Urothelium cell line (cell line): ENCODE data around the gene SIT1.

ENCODE experiments used
- DNase-seq: peaks from one replicate; pipeline ENCODE4 v3.0.0; 2011; ENCODE audit warnings: low spot score, mixed read lengths
- FAIRE-seq: peaks from 2 replicates; lab custom pipeline; 2011; peaks lifted over from hg19 to GRCh38; lab: Jason Lieb, UNC

SIT1 gene, protein sequence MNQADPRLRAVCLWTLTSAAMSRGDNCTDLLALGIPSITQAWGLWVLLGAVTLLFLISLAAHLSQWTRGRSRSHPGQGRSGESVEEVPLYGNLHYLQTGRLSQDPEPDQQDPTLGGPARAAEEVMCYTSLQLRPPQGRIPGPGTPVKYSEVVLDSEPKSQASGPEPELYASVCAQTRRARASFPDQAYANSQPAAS

DNA sequence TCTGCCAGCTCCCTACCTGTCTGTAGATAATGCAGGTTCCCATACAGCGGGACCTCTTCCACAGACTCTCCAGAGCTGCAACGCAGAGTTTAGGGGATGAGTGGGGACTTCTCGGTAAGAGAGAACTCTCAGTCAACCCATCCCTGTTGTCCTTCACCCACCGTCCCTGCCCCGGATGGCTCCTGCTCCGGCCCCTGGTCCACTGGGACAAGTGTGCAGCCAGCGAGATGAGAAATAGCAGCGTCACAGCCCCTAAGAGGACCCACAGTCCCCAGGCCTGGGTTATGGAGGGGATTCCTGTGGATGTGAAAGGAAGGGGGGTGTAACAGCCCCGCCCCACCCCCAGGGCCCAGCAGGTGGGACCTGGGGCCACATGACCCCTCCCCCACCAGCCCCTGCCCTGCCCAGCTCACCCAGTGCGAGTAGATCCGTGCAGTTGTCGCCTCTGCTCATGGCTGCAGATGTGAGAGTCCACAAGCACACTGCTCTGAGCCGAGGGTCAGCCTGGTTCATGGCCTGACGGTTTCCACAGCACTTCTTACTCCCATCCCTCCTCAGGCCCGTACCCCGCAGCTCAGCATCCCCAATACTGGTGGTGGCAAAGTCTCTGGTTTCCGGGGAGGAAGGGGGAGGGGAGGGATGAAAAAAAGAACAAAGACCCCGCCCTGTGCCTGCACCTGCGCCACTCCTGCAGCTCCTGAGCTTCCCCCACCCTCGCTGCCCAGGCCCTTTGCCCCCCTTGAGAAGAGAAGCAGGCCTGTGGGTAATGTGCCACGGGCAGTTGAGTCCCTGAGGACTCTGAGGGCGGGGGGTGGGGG, at the start of gene SIT1:
Gene SIT1, minus strand, starts transcription at position 591 of the 818 bp plus-strand sequence. Its CDS starts 78 bp downstream, at position 513.
- DNase-seq (no peak), FAIRE-seq (no peak)

DNA sequence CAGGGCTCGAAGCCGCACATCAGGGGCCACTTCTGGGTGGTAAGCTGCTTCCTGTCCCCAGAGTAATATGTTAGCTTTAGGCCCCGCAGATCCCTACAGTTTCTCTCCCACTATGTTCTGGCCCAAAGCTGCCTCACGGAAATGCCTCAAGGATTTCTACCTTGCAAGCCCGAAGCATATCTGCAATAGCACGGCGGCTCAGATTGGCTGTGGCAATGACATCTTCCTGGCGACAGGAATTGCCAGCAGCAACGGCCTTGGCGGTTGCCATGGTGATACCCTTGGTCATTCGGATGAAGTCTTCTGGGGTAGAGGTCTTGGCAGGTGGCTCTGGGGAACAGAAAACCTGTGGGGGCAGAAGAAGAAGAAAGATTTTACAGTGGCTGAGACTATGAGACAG, 49.3 kb upstream of the SIT1 start:
- FAIRE-seq (no peak), DNase-seq (no peak)

DNA sequence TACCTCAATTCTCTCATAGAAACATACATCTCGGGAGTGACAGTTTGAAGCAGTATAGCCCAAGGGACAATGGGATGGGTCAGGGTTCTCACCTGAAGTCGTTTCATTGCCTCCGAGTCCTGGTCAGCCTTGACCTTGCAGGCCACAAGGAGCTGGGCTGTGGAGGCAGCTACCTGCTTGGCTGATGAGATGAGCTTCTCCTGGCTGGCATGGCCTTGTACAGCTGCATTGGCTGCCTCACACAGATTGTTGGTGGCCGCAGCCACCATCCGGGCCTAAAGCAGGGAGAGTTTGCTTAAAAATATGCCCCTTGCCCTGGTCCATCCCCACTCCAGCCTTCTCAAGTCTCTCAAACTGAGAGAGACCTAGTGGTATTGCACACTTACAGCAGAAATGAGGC, 47.5 kb upstream of the SIT1 start:
- DNase-seq, result no peak
- no peak for FAIRE-seq

DNA sequence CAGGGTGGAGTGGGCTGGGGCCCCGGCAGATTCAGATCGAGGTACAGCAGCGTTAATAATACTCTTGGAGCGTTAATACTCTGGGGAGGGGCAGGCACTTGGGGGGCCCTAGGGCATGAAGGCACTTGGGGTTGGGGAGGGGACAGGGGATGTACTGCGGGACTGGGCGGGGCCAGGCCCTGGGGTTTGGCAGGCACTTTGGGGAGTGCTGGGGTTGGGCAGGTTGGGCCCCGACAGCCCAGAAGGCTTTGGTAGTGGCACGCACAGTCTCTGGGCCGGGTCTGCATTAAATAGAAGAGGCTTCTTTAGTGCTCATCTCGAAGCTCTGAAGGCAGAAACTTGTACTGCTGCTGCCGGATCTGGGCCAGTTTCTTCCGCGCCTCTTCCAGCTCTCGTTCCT, 46.8 kb upstream of the SIT1 start:
- DNase-seq (no peak), FAIRE-seq (no peak)

DNA sequence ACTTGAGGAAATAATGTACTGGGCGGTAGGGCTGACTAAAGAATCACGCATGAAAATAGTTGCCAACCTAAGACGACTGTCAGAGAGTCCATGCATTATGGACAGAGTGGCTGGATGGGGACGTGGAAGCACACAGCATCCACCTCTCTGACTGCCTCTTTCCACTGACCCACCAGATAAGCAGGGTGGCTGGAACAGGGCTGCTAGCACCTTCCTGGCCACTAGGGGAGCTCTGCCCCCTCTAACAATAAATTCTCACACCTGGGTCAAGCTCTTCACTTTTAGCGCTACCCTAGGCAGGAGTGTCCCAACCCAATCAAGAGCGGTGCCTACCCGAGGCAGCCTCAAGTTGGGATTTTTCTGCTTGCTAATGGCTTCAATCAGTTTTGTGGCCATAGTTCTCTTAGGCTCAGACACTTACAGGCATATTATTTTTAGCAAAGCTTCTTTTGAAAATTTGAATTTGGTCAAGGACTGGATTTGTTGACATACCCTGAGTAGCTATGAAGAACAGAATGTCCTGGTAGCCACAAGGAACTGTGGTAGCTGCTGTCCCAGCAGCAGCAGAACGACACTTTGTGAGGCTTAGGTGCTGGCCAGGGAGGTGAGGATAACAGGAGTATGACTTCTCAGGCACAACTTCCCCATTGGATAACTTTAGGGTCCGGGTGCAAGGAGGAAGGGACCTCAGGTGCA, 45.9 kb upstream of the SIT1 start:
- FAIRE-seq (no peak), DNase-seq (peak; percentile 74)

DNA sequence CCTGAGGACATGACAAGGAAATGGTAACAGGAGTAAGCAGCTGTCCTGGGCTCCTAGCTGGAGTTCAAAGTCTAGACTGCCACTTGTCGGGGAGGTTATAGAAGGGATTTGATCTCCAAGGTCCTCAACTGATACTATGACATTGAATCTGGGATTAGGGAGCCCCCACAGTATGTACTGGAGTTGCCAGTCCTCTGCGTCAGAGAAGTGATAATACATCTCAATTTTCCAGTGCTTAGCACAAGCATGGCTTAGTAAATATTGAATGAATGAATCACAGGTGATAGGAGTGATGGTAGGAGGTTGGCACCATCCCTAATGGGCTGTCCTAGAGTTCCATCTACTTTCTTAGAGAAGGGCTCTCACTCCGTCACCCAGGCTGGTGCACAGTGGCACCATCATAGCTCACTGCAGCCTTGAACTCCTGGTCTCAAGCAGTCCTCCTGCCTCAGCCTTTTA, 45.2 kb upstream of the SIT1 start:
- FAIRE-seq, result peak; percentile 30

DNA sequence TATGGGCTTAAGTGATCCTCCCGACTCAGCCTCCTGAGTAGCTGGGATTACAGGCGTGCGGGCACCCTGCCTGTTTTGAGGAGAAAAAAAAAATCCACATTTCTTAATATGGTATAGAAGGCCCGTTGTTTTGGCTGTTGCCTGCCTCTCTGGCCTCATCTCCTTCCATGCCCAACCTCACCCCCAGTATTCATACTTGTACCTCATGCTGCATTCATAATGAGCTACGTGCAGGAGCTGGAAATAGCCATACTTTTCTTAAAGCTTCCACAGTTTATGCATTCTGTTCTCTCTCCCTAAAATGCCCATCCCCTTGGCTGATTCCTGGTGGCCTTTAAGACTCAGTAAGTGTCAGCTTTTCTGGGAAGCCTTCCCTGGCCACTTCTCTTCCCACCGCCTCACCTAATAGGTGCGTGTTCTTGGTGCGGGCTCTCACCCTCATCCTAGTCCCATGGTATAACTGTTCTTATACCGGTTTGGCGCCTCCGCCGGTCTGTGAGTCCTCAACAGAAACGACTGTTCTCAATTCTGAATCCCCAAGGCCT, 41.1 kb upstream of the SIT1 start:
- FAIRE-seq, result no peak
- no peak for DNase-seq

More for the DNA sequence above, 45.2 kb upstream of the SIT1 start:
- no peak for DNase-seq

DNA sequence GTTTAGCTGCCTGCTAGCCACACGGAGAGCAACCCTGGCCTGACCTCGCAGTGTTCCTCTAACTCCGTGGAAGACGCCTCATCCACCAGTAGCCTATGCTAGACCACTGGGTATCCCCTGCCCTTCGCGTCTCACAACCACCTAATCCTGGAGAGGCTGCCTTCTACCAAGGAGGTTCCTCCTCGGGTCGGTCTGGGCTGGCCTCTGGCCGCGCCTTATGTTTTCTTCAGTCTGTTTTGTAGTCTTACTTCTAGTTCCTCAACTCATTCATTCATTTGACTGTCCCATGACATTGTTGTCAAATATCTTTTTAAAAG, 40.6 kb upstream of the SIT1 start:
- DNase-seq (no peak), FAIRE-seq (peak; percentile 77)

DNA sequence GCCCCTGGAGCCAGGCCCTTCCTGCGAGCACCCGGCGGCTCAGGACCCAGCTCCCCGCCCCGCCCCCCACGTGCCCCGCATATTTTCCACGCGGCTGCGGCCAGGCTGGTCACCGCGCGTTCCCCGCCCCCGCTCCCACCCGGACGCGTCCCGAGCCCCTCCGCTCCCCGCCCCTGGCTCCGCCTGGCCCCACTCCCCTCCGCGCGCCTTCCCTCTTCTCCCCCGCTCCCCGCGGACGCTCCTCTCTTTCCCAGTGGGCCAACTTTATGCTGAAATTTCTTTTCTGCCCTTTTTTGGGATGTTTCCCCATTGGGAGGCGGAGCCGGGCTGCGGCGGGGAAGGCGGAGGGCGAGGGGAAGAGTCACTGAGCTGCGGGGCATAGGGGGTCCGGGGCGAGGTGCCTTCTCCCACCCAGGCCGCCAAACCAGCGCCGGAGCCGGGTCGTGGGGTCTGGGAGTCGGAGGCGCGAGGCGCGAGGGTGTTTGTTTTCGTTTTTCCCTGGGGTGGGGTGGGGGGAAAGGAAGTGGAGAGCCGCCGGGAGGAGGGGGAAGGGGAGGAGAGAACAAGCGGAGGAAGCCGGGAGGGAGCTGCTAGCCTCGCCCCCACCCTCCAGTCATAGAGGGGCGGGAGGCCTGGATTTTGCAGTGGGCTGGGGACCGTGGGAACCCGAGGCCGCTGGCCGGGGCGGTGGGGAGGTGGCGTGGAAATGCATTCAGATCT, 40.0 kb upstream of the SIT1 start:
- FAIRE-seq, result peak; percentile 17

DNA sequence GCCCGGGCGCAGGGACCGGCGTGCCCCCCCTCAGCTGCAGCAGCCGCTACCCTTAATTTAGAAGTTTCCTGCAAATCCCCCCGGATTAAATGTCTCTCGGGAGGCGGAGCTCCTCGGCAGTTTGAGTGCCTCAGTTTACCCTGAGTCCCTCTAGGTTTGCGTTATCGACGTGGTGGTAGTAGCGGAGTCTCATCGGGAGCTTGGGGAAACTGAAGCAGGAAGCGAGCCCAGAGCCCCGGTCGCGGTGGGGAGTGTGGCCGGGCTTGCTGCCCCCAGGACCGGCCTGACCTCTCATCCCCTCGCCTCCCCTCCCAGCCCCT, 39.5 kb upstream of the SIT1 start:
- FAIRE-seq, result no peak

More for the DNA sequence above, 40.0 kb upstream of the SIT1 start:
- peak; percentile 85 for DNase-seq

DNA sequence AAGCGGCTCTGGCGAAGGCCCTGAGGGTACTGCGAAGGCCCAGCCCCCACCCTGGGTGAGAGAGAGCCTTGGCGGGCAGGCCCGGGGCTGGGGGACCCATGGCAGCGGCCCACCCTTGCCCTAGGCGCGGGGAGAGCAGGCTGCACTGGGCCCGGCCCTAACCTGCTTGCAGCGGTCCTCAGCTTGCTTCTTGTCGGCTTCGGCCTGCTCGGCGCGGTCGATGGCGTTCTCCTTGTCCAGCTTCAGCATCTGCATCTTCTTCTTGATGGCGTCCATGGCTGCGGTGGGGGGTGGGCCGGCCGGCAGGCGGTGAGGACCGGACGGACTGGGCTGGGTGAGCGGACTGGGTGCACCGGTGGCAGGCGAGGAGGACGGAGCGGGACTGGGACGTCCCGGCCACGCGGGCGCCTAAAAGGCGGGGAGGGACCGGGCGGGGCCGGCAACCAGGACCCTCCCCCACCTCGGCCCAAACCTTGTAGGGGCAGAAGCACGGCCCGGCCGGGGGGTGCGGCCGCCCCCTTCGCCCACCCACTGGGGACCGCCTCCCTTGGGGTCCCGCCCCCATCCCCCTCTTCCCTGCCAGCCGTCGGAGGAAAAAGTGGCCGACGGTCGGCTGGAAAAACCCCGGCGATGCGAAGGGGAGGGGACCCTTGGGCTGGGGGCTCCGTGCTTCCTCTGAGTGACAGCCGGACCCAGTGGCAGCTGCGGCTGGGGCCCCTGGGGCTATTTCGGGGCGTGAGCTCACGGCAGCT, 39.0 kb upstream of the SIT1 start, which contains the start of gene TPM2:
Gene TPM2, minus strand, starts transcription at position 384 of the 752 bp plus-strand sequence. Its CDS starts 108 bp downstream, at position 276.
- DNase-seq, result peak; percentile 88
- peak; percentile 97 for FAIRE-seq

More for the DNA sequence above, 39.5 kb upstream of the SIT1 start:
- DNase-seq, result no peak

DNA sequence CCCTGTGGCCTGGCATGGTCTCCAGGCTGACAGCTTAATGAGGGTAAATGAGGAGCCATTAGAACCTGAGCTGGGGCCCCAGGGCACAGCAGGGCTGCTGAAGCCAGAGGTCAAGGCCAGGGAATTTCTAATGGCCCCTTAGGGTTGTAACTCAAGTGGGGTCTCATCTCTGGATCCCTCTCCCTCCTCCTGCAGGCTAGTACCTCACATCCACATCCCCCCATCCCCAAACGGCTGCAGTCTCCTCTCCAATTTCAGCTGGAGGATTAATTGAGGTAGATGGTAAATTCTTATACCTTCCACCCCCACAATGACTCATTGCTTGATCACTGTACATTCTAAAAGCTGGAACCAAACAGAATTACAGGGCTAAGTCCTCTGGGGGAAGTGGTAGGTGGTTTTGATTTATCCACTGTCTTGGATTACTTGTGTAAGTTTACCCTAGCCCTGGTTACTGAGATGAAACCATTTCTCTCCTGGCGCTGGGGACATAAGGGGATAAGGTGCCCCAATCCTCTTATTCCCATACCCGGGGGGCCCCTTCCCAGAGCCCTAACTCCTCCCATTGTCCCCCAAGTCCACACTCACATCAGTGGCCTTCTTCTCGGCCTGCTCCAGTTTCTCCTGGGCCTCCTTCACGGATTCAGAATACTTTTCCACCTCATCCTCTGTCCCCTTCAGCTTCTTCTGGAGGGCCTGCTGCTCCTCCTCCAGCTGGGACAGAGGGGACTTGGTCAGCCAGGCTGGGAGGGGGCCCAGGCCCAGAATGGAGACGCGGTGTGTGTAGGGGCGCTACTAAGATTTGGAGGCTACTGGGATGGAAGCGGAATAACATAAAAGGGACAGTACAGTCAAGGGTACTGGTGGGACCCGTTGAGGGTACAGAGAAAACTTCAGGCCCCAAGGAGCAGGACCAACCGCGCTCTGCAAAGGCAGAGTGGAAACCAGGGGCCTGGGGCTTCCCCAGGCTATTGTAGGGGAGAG, 38.1 kb upstream of the SIT1 start:
- DNase-seq (peak; percentile 64), FAIRE-seq (peak; percentile 5)

DNA sequence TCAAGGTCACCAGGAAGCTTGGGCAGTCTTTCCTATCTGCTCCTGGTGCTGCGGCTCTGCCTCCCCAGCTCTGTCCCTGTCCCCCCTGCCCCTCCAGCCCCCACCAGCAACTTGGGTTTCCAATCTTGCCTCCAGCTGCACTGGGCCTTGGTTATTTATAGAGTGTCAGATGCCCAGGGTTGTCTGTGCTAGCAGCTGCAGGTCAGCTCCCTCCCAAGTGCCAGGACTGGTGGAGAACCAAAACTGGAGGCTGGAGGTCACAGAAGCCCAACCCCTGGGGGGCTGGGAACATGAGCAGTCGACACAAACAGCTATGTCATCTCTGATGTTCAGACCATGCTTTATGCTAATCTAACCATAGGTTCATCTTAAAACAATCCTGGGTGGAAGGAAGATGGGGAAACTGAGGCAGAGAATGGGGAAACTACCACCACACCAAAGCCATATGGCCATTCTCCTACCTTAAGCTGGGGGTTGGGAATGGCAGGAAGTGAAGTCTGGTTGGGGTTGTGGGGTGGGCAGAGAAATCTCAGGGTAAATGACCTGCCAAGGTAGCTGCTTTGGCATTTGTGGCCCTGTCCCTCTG, 37.3 kb upstream of the SIT1 start:
- DNase-seq (no peak), FAIRE-seq (no peak)

DNA sequence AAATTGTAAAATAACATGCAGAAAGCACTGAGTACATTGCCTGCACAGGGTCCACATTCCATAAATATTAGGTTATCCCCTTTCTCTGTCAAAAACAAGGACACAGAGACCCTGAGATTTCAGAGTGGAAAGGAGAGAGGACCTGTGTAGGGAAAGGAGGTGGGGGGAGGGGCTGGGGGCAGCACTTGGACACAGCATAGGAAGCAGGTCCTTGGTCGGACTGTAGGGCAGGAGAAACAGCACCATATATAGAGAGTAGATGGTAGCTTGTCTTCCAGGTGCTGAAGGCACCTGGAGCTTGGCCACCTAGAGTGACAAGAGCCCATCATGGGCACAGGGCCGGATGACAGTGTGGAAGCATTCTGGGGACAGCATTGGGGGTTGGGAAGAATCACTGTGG, 36.6 kb upstream of the SIT1 start:
- peak; percentile 44 for DNase-seq
- no peak for FAIRE-seq

DNA sequence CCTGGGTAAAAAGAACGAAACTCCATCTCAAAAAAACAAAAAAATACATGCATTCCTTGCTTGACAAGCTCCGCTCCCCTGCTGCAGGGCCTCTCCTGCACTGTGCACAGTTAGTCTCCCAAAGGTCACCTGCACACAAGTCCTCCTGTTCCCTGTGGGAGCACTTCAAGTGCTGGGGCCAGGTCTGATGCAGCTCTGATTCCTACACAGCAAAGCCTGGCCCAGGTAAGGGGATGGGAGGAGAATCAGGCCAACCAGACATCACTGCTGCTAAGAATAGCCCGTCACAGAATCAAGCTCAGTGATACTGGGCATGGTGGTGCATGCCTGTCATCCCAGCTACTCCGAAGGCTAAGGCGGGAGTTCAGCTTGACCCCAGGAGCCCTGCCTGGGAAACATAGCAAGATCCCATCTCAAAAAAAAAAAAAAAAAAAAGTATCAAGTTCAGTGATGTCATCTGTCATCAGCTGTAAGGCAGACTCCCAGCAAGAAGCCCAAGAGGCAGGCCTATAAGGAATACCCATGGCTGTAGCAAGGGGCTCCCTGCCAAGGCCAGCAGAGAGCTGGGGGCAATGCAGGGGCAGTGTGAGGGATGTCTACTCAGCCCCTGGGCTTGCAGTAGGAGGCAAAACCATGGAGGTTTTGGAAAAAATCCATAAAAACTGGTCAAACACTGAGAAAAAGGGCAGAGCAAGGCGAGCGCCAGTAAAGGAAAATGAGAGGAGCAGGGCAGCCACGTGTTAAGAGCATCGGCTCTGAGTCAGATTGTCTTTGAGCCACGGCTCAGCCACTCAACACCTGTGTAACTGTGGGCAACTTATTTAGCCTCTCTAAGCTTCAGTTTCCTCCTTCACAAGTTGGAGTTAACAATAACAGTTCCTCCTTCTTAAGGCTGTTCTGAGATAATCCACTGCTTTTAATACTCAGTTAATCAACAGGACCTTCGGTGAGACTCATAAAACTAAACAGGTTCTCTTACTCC, 35.8 kb upstream of the SIT1 start:
- DNase-seq (no peak), FAIRE-seq (no peak)

DNA sequence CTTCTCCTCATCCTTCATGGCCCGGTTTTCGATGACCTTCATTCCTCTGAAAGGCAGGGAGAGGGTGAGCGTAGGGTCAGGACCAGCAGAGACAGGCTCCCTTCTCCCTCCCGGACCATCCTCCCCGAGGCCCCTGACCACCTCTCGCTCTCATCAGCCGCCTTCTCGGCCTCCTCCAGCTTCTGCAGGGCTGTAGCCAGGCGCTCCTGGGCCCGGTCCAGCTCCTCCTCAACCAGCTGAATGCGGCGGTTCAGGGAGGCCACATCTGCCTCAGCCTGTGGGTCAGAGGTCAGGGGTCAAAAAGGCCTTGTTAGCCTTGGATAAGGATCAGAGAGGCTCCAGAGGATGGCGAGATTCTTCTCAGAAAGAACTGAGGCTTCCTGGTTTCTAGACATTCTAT, 34.8 kb upstream of the SIT1 start:
- FAIRE-seq (no peak), DNase-seq (no peak)

DNA sequence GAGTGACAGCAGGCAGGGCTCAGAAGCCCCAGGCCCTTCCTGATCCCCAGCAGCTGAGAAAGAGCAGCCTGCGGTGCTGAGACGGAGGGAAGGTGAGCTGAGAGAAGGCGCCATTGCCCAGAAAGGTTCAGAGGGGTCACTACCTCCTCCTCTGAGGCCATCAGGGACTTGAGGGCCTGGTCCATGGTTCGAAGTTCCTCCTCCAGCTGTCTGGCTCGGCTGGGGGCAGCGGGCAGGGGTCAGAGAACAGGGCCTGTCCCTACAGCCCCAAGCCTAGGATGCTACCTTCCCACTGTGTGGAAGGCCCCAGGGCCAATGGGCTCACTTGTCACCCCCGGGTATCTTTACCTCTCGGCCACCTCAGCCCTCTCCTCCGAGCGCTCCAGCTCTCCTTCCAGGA, 34.2 kb upstream of the SIT1 start:
- DNase-seq, result no peak
- no peak for FAIRE-seq
